Prostate gland (tissue), 2 donors: ENCODE data around the gene ADGRL2. TPM values are rescaled to one million over a fixed set of nuclear protein-coding genes. Genes with fewer than 3 reads are reported as not detected.
A peak's percentile ranks its signal among the peaks of the same experiment; 100 is the strongest.

Source experiments
- DNase-seq: peaks from one replicate; pipeline ENCODE4 v3.0.0-alpha.2; 2019; ENCODE audit warnings: low spot score
- H3K27ac ChIP-seq, 2 donors: fragments of 200-600 bp; sonication (generic); 2 replicates each; pipeline ENCODE4 v1.5.1; 2017 to 2019
- H3K27me3 ChIP-seq: fragments of 200-600 bp; sonication (generic); replicated peaks from 2 replicates; pipeline ENCODE4 v1.5.1; 2019; ENCODE audit not compliant: insufficient read depth
- H3K36me3 ChIP-seq, 2 donors: fragments of 200-600 bp; sonication (generic); 1 replicate in 1 of 2; 2 replicates in 1 of 2; pipeline versions ENCODE4 v1.5.1 to v1.8.1; 2017 to 2019
- H3K4me1 ChIP-seq: fragments of 200-600 bp; sonication (generic); replicated peaks from 2 replicates; pipeline ENCODE4 v1.5.1; 2019
- H3K4me3 ChIP-seq, 2 donors: fragments of 200-600 bp; sonication (generic); 2 replicates each; pipeline ENCODE4 v1.5.1; 2017 to 2019
- H3K9me3 ChIP-seq: fragments of 200-600 bp; sonication (generic); 2 replicates; pipeline ENCODE4 v1.5.1; 2017
- POLR2A ChIP-seq: fragments of 450-650 bp; IDR thresholded peaks from one replicate; pipeline ENCODE4 v1.6.1; 2016; ENCODE audit warnings: antibody characterized with exemption, mild to moderate bottlenecking
- POLR2AphosphoS5 ChIP-seq: sonication (generic); formaldehyde crosslinking; IDR thresholded peaks from one replicate; pipeline ENCODE4 v1.6.1; 2017; ENCODE audit warnings: antibody characterized with exemption
- WGBS: methylation state at CpG from one replicate; pipeline ENCODE4 v1.1.5; 2018; 5-methylcytosine and 5-hydroxymethylcytosine counted together
- intact Hi-C: fragments of 100-400 bp; cut with DNase I; formaldehyde crosslinking; loops from one replicate; pipeline ENCODE4 v1.14.2; 2022
- total RNA-seq, 2 donors: library from RNA; depleted of rRNA; stranded (reverse); fragments of >200 nt; gene quantifications; one replicate each; pipeline ENCODE4 v1.1.0, GENCODE V29; 2016
- TF ChIP-seq, protein P1 (sequence below), 4 experiments: fragments of 200-600 bp in 2 of 4; fragments of 450-650 bp in 2 of 4; sonication (generic) in 2 of 4; IDR thresholded peaks; 1 replicate in 3 of 4; 2 replicates in 1 of 4; pipeline ENCODE4 v1.5.1; 2016 to 2019; ENCODE audit warnings: antibody characterized with exemption in 4 of 4, mild to moderate bottlenecking in 2 of 4, moderate library complexity in 2 of 4

Gene ADGRL2
- total RNA-seq, 2 donors from 2014 or later = 34.0 to 54.0 TPM

DNA sequence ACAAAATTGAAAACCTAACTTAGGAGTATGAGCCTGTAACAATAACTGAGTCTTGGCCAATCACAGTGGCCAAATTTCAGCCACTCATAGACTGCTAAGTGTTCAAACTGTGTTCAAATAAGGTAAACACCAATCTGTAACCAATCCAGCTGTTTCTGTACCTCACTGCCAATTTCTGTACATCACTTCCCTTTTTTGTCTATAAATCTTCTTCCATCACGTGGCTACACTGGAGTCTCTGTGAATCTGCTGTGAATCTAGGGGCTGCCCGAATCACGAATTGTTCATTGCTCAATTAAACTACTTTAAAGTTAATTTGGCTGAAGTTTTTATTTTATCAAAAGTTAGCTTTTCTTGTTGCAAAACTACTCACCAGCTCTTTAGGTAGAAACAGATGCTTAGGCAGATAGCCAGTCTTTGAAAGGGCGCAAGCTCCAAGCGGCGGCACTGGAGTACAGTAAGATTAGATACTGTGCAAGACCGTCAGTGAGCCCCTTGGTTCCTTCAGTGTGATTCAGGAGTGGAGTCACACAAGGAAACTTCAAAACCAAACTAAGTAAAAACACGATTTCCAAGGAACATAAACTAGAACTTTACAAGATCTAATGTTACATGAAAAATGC, 43.2 kb upstream of the ADGRL2 start:
- no peak for DNase-seq
- Histone ChIP-seq H3K4me1 (peaks cover 5% of the 10 kb centered on the region), H3K27ac (peak overlapping the region in 1 of 2 donors; percentile 36), H3K9me3 (no peaks in the 10 kb centered on the region), H3K36me3 (no peaks in the 10 kb centered on the region), H3K27me3 (no peaks in the 10 kb centered on the region), H3K4me3 (no peak overlapping the region)
- TF ChIP-seq POLR2A = no peak
- TF ChIP-seq, protein P1, sequence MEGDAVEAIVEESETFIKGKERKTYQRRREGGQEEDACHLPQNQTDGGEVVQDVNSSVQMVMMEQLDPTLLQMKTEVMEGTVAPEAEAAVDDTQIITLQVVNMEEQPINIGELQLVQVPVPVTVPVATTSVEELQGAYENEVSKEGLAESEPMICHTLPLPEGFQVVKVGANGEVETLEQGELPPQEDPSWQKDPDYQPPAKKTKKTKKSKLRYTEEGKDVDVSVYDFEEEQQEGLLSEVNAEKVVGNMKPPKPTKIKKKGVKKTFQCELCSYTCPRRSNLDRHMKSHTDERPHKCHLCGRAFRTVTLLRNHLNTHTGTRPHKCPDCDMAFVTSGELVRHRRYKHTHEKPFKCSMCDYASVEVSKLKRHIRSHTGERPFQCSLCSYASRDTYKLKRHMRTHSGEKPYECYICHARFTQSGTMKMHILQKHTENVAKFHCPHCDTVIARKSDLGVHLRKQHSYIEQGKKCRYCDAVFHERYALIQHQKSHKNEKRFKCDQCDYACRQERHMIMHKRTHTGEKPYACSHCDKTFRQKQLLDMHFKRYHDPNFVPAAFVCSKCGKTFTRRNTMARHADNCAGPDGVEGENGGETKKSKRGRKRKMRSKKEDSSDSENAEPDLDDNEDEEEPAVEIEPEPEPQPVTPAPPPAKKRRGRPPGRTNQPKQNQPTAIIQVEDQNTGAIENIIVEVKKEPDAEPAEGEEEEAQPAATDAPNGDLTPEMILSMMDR (IDR thresholded peaks at IDR 0.05) = no peak
- TF ChIP-seq POLR2AphosphoS5 = no peak
- intact Hi-C loops = no loop called here
- 72% methylated on average over 8 of the region's 8 CpGs for WGBS

DNA sequence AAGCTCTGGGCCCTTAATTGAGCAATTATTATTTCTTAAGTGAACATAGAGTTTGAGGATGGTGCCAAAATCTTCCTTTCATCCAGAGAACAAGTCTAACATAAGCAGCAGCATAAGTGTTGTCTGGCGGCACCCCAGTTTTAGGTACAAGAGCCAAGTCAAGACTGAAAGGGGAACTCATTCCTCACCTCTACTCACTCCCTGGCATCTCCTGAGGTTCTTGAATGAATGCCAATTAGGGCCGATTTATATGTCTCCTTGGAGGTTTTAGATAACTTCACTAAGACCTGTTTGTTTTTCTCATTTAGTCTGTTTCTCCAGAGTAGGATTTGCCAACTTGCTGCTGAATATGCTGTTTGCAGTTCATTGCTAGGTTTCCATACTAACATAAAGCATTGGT, 42.6 kb upstream of the ADGRL2 start:
- Histone ChIP-seq H3K4me3 (no peak overlapping the region), H3K36me3 (no peaks in the 10 kb centered on the region), H3K4me1 (peaks cover 5% of the 10 kb centered on the region), H3K27me3 (no peaks in the 10 kb centered on the region), H3K9me3 (no peaks in the 10 kb centered on the region), H3K27ac (no peak overlapping the region)
- TF ChIP-seq, protein P1 (IDR thresholded peaks at IDR 0.05) = no peak
- TF ChIP-seq POLR2AphosphoS5 = no peak
- TF ChIP-seq POLR2A = no peak
- intact Hi-C loops = no loop called here
- no peak for DNase-seq
- 39% methylated on average over 2 of the region's 2 CpGs for WGBS

DNA sequence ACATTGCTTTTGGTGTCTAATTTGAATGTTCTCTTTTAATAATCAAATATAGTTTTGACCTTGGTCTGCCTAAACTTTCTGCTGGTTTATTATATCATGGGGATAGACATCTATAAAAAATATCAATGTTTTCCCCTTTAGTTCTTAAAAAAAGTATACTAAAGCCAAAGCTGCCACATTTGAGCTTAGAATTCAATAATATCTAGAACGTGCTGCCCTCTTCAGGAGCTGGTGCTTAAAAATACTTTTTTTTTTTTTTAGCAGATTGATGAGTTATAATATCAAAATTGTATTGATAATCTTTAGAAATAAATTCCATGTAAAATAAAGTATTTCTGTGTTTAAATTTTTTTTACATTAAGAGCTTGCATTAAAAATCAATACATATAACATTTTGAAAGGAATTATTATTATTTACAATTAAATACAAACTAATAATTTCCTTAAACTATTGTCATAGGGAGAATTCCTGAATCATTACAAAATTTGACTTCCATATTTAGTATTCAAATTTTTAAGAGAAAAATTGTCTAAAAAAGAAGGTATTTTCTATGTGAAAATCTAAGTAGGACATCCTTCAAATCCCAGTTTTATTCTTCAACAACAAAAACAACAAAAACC, 40.1 kb upstream of the ADGRL2 start:
- Histone ChIP-seq H3K27me3 (no peaks in the 10 kb centered on the region), H3K4me1 (peaks cover 5% of the 10 kb centered on the region), H3K36me3 (no peaks in the 10 kb centered on the region), H3K27ac (no peak overlapping the region), H3K4me3 (no peak overlapping the region), H3K9me3 (no peaks in the 10 kb centered on the region)
- DNase-seq = no peak
- TF ChIP-seq, protein P1 (IDR thresholded peaks at IDR 0.05) = peak in 2 of 4 experiments; percentile 36 to 43
- TF ChIP-seq POLR2A = no peak
- intact Hi-C loops = no loop called here
- WGBS = 4% methylated on average over 1 of the region's 1 CpG

DNA sequence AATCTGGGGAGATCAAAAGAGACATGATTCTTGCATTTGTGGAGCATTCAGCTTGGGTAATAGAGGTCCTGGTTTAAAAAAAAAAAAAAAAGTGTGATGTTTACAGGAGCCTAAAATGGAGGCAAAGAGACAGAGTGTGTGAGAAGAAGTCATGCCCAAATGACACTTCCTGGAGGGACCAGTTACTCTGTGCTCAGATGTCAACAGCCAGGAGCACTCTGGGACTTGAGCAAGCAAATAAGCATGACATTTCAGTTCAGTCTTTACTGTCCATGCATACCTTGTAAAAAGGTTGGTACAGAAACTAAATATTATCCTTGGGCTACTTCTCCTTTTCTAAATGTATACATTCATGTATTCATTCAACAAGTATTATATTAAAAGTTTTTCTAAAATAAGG, 25.2 kb upstream of the ADGRL2 start:
- Histone ChIP-seq H3K27ac (no peak overlapping the region), H3K27me3 (no peaks in the 10 kb centered on the region), H3K9me3 (no peaks in the 10 kb centered on the region), H3K4me3 (no peak overlapping the region), H3K4me1 (no peaks in the 10 kb centered on the region), H3K36me3 (no peaks in the 10 kb centered on the region)
- intact Hi-C loops = no loop called here
- TF ChIP-seq, protein P1 (IDR thresholded peaks at IDR 0.05) = no peak
- TF ChIP-seq POLR2AphosphoS5 = peak; percentile 59
- no peak for TF ChIP-seq POLR2A
- peak; percentile 38 for DNase-seq
